AML-193 (cell line): ENCODE measurements around the gene MTCH1.

ENCODE experiments used
- DNase-seq, 2 experiments: peaks; one replicate each; lab custom pipeline; 2025; lab: John Stamatoyannopoulos, UW

Gene MTCH1

DNA sequence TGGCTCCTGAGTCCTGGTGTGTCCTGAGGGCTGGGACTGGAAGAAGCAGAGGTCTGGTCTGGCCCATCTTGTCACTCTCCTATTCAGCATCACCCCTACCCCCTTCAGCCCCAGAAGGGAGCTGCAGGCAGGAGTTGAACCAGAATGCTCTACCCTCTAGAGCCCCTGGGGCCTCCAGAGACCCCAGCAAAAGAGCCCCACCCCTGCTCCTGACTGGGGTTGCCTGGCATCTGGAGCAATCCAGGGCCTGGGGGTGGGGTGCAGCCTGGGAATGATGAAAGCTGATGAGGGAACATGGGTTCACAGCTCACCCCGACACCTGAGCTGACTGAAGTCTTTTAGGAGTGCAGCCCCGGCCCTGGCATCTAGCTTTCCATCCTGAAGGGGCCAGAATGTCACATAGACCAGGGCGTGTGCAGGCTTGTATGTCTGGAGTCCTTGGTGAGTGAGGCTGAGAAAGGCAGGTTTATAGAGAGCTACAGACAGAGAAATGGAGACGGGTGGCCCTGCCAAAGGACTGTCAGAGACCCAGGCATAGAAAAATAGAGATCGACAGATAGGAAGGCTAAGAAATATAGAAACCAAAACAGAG lies 31.7 kb upstream of the MTCH1 start:
- no peak for DNase-seq

DNA sequence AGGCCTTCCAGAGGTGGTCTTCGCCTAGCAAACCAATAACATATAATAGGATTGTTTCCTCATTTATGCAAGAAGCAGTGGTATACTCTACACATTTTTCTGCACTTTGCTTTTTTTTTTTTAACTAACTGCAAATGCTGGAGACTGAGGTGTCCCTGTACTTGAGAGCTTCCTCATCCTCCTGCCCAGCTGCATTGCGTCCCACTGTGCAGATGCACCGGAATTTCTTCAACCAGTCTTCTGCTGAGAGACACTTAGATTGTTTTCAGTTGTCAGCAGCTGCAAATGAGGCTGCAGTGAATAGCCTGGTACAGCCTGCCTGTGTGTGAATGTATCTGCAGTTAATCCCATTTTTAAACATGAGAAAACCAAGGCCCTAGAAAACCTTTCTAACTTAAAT lies 31.0 kb upstream of the MTCH1 start:
- DNase-seq = no peak

DNA sequence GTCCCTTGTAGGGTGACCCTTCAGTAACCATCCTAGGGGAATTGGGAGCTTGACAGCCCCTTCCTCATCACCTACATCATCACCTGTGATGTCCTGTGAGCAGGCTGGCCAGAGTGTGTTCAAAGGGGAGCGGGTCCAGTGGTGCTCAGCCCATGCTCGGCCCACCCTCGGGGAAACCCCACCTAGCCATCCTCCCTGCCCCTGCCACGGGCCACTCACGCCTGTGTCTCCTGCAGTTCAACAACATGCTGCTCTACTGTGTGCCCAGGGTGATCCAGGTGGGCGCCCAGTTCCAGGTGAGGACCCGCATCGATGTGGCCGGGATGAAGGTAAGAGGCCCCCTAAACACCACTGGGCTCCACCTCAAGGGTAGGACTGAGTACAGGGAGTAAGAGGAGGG lies 29.5 kb upstream of the MTCH1 start:
- no peak for DNase-seq

DNA sequence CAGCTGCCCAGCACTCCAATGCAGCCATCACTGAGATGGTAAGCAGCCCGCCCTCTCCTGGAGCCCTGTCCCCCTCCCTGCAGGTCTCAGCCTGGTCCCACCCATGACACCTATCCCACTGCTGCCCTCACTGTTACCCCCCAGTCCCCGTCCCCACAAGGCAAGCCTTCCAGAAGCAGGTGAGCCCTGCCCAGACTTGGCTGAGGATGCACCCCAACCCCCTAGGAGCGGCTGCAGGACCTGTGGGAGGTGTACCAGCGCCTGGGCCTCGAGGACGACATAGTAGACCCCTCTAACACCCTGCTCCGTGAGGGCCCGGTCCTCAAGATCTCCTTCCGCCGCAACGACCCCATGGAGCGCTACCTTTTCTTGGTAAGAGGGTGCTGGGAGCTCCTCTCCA lies 28.7 kb upstream of the MTCH1 start:
- DNase-seq = no peak

DNA sequence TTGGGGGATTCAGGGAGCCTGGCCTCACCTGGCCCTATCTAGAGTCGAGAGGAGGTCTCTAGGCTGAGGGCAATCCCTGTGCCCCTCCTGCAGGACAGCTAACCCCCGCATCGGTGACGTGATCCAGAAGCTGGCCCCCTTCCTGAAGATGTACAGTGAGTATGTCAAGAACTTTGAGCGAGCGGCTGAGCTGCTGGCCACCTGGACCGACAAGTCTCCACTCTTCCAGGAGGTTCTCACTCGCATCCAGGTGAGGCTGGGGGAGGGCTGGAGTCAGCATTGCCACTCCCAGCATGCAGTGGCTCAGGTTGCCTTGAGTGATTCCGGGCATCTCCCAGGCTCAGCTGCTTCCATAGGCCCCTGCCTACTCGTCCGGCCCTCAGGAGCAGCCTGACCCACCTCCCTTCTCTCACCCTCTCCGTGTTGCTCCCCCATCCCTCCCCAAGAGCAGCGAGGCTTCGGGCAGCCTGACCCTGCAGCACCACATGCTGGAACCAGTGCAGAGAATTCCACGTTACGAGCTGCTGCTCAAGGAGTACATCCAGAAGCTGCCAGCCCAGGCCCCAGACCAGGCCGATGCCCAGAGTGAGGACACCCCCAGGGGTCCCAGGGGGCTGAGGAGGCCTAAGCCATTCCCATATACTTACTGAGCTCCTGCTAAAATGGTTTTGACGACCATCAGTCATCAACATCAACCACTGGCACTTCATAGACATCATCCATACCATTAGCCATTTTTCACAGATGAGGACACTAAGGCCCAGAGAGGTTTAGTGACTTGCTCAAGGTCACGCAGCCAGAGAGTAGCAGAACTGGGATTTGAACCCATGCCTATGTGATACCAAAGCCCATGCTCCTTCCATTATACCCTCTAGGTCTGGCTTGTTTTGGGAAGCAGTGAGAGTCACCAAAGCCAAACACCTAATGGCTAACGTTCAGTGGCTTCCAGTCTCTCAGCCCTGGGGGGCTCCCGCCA lies 27.8 kb upstream of the MTCH1 start:
- DNase-seq = no peak

DNA sequence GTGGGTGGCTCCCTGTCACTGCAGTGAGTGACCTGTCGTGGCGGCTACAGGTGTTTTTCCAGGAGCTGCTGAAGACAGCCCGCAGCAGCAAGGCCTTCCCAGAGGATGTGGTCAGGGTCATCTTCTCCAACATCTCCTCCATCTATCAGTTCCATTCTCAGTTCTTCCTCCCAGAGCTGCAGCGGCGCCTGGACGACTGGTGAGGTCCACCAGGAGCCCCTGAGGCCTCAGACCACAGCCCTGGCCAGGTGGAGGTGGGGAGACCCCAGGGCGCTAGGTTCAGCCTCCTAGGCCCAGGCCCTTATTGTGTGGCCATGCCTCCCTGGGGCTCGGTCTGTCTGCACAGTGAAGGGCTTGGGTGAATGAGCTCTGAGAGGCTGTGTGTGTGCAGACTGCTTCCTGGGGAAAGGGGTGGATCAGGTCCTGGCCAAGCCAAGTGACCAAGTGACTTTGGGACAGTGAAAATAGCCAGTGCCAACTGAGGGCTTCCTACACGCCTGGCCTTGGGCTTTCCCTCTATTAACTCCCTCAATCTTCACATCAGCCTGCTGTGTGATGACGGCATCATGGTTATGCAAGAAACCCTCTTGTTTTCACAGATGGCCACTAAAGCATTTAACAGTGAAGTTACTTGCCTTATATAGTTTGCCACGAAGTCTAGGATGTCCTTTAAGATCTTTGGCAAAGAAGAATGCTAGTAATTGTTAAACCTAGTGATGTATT lies 25.8 kb upstream of the MTCH1 start:
- DNase-seq = peak in 1 of 2 experiments; percentile 53

DNA sequence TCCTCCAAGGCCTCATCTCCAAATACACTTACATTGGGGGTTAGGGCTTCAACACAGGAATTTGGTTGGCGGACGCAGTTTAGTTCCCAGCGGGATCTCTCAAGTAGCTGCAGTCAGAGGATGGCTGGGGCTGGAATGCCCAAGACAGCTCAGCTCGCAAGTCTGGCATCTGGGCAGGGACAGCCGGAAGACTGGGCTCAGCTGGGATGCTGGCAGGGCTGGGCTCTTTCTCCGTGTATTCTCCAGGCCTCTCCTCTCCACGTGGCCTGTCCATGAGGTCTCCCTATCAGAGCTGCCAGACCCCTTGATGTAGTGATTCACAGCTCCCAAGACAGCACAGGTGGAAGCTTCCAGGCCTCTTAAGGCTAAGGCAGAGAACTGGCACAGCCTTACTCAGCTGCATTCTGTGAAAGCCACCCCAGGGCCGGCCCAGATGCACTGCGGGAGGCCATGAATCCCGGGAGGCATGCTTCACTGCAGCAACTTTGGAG lies 24.5 kb upstream of the MTCH1 start:
- DNase-seq = no peak

DNA sequence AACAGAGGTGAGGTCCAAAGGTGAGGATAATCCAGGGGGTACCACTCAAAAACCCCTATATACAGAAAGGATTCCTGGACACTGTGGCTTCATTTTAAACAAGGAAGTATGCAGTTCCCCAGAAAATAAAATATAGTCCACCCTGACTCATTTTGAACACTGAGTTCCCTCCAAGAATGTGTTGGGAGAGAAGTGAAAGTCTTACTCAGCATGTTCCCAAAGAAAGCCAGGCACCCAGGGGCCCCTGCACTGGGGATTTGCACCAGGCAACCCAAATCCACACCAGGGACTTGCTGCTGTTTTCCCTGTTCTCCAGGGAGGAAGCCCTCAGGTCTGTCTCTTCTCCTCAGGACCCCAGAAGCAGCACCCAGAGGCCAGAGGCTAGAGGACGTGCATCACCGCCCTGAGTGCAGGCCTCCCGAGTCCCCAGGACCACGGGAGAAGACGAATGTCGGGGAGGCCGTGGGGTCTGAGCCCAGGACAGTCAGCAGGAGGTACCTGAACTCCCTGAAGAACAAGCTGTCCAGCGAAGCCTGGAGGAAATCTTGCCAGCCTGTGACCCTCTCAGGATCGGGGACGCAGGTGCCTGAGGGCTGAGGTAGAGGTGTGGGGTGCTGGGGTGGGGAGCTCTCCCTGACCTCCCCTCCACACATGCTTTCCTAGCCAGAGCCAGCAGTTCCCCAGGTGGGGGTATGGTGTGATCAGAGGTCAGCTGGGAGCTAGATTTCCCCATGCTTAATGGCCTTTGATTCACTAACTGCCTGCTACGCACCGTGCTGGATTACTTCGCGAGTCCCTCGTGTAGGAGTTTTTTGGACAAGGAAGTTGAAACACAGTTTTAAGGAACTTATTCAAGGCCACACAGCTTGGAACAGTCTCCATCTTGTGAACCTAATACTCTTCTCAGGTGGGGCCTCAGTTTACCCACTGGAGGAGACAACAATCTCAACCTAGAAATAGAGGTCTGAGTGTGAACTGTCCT lies 22.8 kb upstream of the MTCH1 start:
- no peak for DNase-seq

DNA sequence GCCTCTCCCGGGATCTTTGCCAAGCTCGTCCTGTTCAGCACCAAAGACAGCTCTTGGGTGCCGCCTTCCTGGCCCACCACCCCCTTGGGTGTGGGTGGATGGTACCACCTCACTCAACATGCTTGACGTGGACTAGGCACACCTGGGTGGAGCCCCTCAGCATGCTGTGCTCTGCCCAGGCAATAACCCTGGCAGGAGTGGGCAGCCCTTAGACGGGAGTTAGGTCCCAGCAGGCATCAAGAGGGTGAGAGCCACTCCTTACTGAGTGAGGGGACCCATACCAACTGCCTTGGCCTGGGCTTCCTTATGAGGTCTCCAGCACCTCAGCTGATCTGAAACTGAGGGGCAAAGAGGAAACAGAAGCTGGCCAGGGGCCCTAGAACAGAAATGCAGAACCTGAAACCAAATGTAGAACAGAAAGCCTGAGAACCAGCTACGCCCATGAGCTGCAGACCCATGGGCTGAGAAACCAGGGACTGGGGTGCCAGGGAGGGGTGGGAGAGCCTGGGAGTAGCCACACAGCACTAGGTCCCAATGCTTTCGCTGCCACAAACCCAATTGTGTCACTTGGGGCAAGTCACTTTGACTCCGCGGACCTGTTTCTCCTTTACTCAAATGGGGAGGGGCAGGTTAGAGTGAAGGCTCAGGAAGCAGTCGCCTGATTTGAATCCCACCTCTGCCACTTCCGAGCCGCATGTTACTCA lies 21.5 kb upstream of the MTCH1 start:
- no peak for DNase-seq

DNA sequence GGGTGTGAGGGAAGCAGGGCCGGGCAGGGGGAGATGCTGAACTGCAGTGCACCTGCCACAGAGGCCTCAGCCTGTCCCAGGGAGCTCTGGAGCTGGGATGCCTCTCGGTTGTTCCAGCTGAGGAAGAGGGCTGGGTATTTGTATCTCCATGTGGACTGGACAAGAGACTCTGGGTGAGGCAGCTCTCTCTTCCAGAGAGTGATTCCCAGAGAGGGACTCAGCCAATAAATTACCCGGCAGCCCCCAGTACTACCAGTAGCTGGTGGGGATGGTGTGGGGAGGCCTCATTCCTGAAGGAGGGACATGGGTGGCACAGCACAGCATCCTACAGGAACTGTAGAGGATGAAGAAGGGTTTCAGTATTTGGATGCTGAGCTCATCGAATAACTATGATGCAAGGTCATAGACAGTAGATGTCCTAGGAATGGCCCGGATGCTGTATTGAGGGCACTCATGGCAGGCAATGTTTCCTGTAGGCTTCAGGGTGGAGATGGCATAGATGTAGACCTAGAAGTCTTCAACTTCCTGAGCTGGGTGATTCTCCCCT lies 20.9 kb upstream of the MTCH1 start:
- DNase-seq = peak in 1 of 2 experiments; percentile 21

DNA sequence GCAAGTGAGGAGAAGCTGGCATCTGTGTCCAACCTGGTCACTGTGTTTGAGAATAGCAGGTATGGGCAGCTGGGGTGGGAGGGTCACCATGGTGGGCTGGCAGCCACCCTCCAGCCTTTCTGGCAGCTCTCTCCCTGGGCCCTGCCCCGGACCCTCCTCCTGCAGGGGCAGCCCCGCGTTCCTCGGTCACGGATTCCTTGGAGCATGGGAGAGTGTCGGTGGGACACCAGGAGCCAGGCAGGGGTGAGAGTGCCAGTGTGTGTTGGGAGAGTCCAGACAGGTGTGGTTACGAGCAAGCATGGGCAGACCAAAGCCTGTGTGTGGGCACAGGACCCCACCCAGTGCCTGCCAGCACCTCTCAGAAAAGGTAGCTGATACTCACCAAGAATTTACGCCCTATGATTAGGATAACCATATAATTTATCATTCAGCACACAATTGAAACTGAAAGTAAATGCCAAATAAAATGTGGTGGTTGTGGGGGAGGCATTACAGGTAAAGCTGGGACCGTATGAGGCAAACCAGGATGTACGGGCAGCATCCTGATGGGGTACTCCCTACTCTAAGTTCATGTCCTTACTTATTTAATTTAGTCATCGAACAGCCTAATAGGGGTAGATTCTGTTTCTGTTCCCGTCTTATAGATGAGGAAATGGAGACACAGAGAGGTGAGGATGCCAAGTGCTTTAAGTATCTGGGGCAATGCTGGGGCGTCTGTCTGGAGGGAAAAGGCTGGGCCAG lies 20.0 kb upstream of the MTCH1 start:
- DNase-seq = no peak

DNA sequence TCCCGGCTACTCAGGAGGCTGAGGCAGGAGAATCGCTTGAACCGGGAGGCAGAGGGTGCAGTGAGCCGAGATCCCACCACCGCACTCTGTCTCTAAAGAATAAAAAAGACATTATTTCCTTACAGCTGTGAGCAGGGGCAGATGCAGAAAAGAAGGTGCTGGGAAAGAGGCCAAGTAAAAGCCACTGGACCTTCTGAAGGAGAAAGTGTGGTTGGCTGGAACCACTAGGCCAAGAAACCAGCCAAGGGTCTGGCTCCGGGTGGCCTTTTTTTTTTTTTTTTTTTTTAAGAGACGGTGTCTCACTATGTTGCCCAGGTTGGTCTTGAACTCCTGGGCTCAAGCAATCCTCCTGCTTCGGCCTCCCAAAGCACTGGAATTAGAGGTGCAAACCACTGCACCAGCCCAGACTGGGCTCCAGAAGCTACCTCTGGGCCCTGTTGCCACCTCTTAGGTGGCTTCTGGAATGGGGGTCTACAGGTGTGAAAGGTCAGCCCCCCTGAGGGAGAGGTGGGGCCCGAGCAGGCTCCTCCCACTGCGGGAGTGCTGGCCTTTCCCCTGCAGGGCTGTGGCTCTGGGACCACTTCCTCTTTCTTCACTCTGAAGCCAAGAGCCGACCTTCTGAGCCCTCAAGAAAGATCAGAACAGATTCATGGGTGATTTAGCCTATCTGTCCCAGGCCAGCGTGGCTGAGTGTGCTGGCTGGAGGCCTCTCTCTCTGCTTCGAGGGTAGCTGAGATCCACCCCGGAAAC lies 19.2 kb upstream of the MTCH1 start, which contains the start of gene FGD2:
FGD2 (plus strand) TSS at position 595 of the 750 bp plus-strand sequence. CDS start 163 bp downstream, outside the sequence.
- peak; percentile 60 to 69 for DNase-seq

DNA sequence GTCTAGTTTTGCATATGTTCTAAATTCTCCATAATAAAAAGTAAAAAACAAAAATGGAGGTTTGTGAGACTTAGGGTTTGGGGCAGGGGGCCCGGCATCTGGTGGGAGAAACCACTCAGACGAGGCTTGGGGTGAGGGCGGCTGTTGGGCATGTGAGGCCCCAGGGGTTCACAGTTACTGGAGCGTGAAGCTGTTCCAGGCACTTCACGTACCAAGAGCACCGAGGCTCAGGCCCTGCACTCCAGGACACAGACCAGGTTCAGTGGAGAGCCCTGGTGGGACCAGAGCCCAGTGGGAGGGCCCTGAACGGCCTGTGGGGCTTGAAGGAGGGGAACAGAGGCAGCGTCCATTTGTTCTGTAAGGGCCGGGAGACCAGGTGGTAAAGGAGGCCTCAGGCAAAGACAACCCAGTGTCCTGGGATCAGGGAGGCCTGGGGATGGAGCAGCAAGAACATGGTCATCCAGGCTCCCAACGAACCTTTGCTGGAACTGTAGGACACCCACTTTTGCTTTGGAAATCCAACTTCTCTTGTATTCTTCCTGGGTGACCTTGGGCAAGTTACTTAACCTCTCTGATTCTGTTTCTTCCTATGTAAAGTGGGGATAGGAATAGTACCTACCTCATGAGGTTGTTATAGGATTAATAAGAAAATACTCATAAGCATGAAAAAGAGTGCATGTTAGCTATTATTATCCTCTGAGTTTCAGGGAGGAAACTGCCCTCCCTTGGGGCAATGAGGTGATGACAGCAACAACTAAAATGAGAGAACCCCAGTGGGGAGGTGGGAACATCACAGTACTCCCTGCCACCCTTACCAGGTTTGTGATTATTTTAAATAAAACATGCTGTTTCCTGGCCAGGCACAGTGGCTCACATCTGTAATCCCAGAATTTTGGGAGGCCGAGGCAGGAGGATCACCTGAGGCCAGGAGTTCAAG lies 18.3 kb upstream of the MTCH1 start:
- no peak for DNase-seq

DNA sequence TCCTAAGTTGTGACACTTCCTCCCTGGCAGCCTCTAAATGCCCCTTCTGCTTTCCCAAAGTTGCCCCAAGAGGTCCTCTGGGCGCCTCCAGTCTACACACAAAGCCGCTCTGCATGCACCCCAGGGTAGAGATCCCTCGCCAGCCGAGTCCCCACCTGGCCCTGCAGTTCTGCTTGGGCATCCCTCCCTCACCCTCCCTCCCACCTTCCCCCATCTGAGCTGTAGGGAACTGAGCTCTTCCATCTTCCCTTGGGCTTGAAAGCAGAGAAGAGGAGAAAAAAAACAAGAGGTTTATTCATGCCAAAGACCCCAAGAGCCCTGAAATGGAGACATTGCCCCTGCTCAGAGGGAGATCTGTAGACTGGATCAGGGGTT lies 13.7 kb upstream of the MTCH1 start:
- DNase-seq = no peak

DNA sequence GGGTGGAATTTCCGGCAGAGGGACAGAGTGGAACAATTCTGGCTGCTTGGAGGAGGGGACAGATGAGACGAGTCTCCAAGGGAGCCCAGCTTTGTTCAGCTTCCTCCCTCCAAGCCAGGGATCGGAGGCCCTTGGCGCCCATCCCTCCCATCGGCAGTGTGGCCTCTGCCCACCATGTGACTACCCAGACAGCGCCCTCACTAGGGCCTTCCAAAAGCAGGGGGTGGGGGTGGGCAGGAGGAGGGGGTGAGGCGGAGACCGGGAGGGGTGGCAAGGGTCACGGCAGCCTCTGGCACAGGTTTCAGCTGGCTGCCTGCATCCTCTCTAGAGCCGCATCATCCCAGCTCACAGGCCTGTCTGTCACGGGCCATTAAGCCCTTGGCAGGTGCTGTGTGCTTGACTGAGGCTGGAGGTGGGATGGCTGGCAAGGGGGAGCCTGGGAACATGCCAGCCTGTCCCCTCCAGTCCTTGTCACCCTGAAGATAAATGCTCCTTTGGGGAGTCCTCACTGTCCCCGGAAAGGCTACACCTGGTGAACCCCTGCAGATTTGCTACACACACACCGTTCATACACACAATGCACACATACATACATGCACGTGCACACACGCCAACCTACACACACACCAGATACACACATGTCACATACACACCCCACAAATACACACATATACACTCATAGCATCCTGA lies 13.2 kb upstream of the MTCH1 start:
- DNase-seq = no peak

DNA sequence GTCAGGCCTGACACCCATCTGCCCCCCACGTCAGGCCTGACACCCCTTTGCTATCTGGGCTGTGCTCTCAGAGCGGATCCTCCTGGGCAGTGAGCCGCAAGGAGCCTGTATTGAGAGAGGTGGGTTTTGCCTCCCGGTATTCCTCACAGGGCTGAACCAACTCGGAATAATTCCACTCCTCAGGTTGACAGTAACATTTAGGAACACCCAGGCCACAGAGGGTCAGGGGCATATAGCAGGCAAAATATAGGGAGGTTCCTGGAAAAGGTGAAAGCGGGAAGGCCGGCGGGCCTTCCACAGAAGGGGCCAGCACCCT lies 12.7 kb upstream of the MTCH1 start:
- no peak for DNase-seq
